Calu3 (cell line): ENCODE results near the gene SCYGR4. TPM values are rescaled to one million over a fixed set of nuclear protein-coding genes. Genes with fewer than 3 reads are reported as not detected.

Experiments used
- BruUV-seq: library from RNA; stranded (reverse); fragments of 400-500 nt; replicated peaks from 2 replicates; lab custom pipeline; 2021; lab: Mats Ljungman, UMichigan
- CTCF ChIA-PET: fragments of 300-600 bp; sonication (Branson Sonifier 250); formaldehyde crosslinking; loops from one replicate; lab custom pipeline; 2022; ENCODE audit warnings: antibody characterized with exemption; lab: Charles Lee
- DNase-seq: peaks from one replicate; pipeline ENCODE4 v3.0.0; 2022
- H3K27ac Mint-ChIP-seq: one replicate; pipeline ENCODE4 v1.8.0; 2022; ENCODE audit warnings: mixed read lengths; ENCODE audit not compliant: unreplicated experiment
- H3K27me3 Mint-ChIP-seq: one replicate; pipeline ENCODE4 v1.8.0; 2022; ENCODE audit warnings: mixed read lengths; ENCODE audit not compliant: unreplicated experiment
- H3K36me3 Mint-ChIP-seq: one replicate; pipeline ENCODE4 v1.8.0; 2022; ENCODE audit warnings: mild to moderate bottlenecking, moderate library complexity, mixed read lengths; ENCODE audit not compliant: insufficient read depth, unreplicated experiment
- H3K4me1 Mint-ChIP-seq: one replicate; pipeline ENCODE4 v1.8.0; 2022; ENCODE audit warnings: mild to moderate bottlenecking, low read depth, mixed read lengths; ENCODE audit not compliant: unreplicated experiment
- H3K4me3 Mint-ChIP-seq: one replicate; pipeline ENCODE4 v1.8.0; 2022; ENCODE audit warnings: mild to moderate bottlenecking, low read depth, moderate library complexity, mixed read lengths; ENCODE audit not compliant: unreplicated experiment
- H3K9me3 Mint-ChIP-seq: one replicate; pipeline ENCODE4 v1.8.0; 2022; ENCODE audit warnings: low read depth, mixed read lengths; ENCODE audit not compliant: unreplicated experiment
- intact Hi-C: fragments of 100-400 bp; cut with micrococcal nuclease; formaldehyde crosslinking; loops from one replicate; pipeline ENCODE4 v1.10.0; 2022; ENCODE audit not compliant: unreplicated experiment
- total RNA-seq: library from RNA; stranded (reverse); gene quantifications from 2 replicates; pipeline ENCODE4 v1.2.3, GENCODE V29; 2022
- TF ChIP-seq, protein P1 (sequence below): fragments of 200-600 bp; IDR thresholded peaks from one replicate; pipeline ENCODE4 v1.8.0; 2022; ENCODE audit warnings: antibody characterized with exemption; ENCODE audit not compliant: unreplicated experiment

SCYGR4 gene
- total RNA-seq, 1 experiment from 2014 or later = not detected

GRCh38 chr2:227608561-227609338 lies 8.5 kb upstream of the SCYGR4 start:
- H3K27me3 Mint-ChIP-seq = no peaks in the 10 kb centered on the region
- CTCF ChIA-PET = no interaction called here
- H3K9me3 Mint-ChIP-seq = no peaks in the 10 kb centered on the region
- H3K4me1 Mint-ChIP-seq = peaks cover 13% of the 10 kb centered on the region
- BruUV-seq = no TSS peak
- H3K27ac Mint-ChIP-seq = no peak overlapping the region
- no peak overlapping the region for H3K4me3 Mint-ChIP-seq
- H3K36me3 Mint-ChIP-seq = no peaks in the 10 kb centered on the region
- no peak for DNase-seq
- TF ChIP-seq, protein P1, sequence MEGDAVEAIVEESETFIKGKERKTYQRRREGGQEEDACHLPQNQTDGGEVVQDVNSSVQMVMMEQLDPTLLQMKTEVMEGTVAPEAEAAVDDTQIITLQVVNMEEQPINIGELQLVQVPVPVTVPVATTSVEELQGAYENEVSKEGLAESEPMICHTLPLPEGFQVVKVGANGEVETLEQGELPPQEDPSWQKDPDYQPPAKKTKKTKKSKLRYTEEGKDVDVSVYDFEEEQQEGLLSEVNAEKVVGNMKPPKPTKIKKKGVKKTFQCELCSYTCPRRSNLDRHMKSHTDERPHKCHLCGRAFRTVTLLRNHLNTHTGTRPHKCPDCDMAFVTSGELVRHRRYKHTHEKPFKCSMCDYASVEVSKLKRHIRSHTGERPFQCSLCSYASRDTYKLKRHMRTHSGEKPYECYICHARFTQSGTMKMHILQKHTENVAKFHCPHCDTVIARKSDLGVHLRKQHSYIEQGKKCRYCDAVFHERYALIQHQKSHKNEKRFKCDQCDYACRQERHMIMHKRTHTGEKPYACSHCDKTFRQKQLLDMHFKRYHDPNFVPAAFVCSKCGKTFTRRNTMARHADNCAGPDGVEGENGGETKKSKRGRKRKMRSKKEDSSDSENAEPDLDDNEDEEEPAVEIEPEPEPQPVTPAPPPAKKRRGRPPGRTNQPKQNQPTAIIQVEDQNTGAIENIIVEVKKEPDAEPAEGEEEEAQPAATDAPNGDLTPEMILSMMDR = no peak
- intact Hi-C loops = no loop called here

DNA sequence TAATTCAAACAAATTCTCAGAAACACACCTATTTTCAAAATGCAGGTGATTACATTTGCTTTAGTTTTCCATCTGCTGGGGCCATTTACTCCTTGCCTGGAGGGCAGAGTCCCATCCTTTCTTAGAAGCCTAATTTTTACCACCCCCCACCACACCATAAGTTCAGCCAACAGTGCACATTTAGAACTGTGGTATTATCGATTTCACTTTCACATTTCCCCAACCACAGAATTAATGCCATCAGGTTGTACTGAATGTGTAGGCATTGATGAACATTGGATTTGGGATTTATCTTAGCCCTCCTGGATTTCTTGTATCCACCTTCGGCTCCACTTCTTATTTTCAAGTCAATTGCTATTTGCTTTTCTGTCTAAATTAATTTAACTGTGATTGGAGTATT lies 7.2 kb upstream of the SCYGR4 start:
- no TSS peak for BruUV-seq
- Mint-ChIP-seq H3K4me1 (peaks cover 14% of the 10 kb centered on the region), H3K36me3 (no peaks in the 10 kb centered on the region), H3K27me3 (no peaks in the 10 kb centered on the region), H3K9me3 (no peaks in the 10 kb centered on the region), H3K27ac (no peak overlapping the region), H3K4me3 (no peak overlapping the region)
- TF ChIP-seq, protein P1 = no peak
- CTCF ChIA-PET = no interaction called here
- intact Hi-C loops = no loop called here
- DNase-seq = no peak

DNA sequence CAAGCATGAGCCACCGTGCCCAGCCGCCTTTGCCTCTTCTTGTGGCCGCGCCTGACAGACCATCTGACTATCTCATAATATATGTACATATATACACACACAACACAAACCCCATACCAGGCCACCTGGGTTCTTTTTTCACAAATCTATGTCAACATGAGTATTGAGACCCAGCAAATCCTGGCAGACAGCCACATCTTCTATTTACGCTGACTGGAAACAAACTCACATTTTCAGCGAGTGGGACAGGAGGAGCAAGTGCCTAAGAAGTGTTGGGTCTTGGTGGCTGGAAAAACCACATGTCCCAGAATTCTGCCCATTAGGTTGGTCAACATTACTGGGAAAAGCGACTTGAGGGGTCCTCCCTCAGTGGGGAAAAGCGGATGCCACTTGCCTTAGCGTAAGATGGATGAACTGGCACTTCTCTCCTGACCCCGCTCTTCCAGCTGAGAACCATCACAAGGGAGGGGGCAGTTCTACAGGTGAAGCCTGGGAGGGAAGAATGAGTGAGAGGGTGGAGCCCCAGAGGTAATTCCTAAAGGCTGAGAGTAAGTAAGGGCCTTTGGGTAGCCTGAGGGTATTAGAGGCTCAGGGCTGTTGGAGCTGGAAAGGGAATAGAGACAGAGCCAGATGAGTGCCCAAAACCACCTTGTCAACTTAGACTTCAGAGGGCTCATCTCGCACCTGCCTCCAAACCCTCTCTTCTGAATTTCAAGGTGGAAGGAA lies 4.6 kb upstream of the SCYGR4 start:
- no peaks in the 10 kb centered on the region for H3K9me3 Mint-ChIP-seq
- CTCF ChIA-PET = interaction anchor here (0.9 kb wide), 2 partner anchors 15 to 153 kb away, joined by 3 to 4 read pairs; no protein-coding TSS in a partner anchor
- peaks cover 14% of the 10 kb centered on the region for H3K4me1 Mint-ChIP-seq
- H3K4me3 Mint-ChIP-seq = no peak overlapping the region
- H3K27me3 Mint-ChIP-seq = peaks cover 9% of the 10 kb centered on the region
- TF ChIP-seq, protein P1 = no peak
- BruUV-seq = no TSS peak
- DNase-seq = no peak
- intact Hi-C loops = no loop called here
- no peaks in the 10 kb centered on the region for H3K36me3 Mint-ChIP-seq
- no peak overlapping the region for H3K27ac Mint-ChIP-seq

GRCh38 chr2:227613272-227613660 lies 4.0 kb upstream of the SCYGR4 start:
- Mint-ChIP-seq H3K36me3 (no peaks in the 10 kb centered on the region), H3K4me3 (no peak overlapping the region), H3K9me3 (no peaks in the 10 kb centered on the region), H3K27me3 (peaks cover 9% of the 10 kb centered on the region), H3K27ac (no peak overlapping the region), H3K4me1 (peaks cover 14% of the 10 kb centered on the region)
- TF ChIP-seq, protein P1 = no peak
- CTCF ChIA-PET = interaction anchor here (0.9 kb wide), 2 partner anchors 15 to 153 kb away, joined by 3 to 4 read pairs; no protein-coding TSS in a partner anchor
- DNase-seq = peak; percentile 58
- BruUV-seq = no TSS peak
- intact Hi-C loops = no loop called here
